ENCODE measurements around the gene RNF208. TPM values are rescaled to one million over a fixed set of nuclear protein-coding genes. Genes with fewer than 3 reads are reported as not detected.
A peak's percentile ranks its signal among the peaks of the same experiment; 100 is the strongest.

The RNF208 gene
- total and polyA plus RNA-seq, 4 donors = 0.28 to 7.1 (median 2.6) TPM

DNA sequence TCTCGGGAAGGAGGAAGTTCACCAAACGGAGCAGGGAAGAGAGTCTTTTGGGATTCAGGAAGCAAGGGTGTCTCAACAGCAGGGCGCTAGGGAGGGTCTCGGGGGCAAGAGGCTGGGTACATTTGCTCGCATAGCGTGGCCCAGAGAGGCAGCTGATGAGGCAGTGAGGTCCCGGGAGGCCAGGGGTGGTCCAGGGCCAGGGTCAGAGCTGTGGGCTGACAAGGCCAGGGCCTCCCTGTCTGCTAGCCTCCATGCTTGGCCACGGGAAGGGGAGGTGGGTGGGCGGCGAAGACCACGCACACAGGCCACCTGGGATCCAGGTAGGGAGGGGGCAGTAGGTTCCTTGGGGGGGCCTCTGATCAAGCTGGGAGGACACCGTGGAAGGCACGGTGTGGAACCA is 10.5 kb downstream of the RNF208 start:
- Histone ChIP-seq H3K27ac (ENCODE audit: low read depth in 1 of 2, low read length in 2 of 2) (no peak overlapping the region), H3K4me3 (ENCODE audit: low read depth in 1 of 3, low read length in 3 of 3) (no peak overlapping the region), H3K4me1 (ENCODE audit: control insufficient read depth in 4 of 4, insufficient read depth in 4 of 4, low read length in 3 of 4) (peaks cover 0 to 9% (median 6%) of the 10 kb centered on the region in 4 donors), H3K36me3 (ENCODE audit: control insufficient read depth in 4 of 4, insufficient read depth in 3 of 4, low read depth in 1 of 4, low read length in 3 of 4) (peaks cover 0 to 11% (median under 1%) of the 10 kb centered on the region in 4 donors), H3K9me3 (ENCODE audit: control insufficient read depth in 4 of 4, low read length in 3 of 4) (no peaks in the 10 kb centered on the region), H3K9ac (ENCODE audit: low read depth in 1 of 2, low read length in 2 of 2) (no peak overlapping the region), H3K27me3 (ENCODE audit: control insufficient read depth in 4 of 4, insufficient read depth in 4 of 4, low read length in 3 of 4) (no peaks in the 10 kb centered on the region)
- no peak for DNase-seq (ENCODE audit: low spot score)
- WGBS = 88% methylated on average over 13 of the region's 13 CpGs
- TF ChIP-seq, protein P1, sequence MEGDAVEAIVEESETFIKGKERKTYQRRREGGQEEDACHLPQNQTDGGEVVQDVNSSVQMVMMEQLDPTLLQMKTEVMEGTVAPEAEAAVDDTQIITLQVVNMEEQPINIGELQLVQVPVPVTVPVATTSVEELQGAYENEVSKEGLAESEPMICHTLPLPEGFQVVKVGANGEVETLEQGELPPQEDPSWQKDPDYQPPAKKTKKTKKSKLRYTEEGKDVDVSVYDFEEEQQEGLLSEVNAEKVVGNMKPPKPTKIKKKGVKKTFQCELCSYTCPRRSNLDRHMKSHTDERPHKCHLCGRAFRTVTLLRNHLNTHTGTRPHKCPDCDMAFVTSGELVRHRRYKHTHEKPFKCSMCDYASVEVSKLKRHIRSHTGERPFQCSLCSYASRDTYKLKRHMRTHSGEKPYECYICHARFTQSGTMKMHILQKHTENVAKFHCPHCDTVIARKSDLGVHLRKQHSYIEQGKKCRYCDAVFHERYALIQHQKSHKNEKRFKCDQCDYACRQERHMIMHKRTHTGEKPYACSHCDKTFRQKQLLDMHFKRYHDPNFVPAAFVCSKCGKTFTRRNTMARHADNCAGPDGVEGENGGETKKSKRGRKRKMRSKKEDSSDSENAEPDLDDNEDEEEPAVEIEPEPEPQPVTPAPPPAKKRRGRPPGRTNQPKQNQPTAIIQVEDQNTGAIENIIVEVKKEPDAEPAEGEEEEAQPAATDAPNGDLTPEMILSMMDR (IDR thresholded peaks at IDR 0.05; ENCODE audit: low read depth, low read length, missing input control) = no peak
- no peak for TF ChIP-seq FOXA2 (IDR thresholded peaks at IDR 0.05)
- TF ChIP-seq GABPA (IDR thresholded peaks at IDR 0.05 in 1 of 2, conservative IDR thresholded peaks at IDR 0.05 in 1 of 2) = no peak
- TF ChIP-seq, protein P2, sequence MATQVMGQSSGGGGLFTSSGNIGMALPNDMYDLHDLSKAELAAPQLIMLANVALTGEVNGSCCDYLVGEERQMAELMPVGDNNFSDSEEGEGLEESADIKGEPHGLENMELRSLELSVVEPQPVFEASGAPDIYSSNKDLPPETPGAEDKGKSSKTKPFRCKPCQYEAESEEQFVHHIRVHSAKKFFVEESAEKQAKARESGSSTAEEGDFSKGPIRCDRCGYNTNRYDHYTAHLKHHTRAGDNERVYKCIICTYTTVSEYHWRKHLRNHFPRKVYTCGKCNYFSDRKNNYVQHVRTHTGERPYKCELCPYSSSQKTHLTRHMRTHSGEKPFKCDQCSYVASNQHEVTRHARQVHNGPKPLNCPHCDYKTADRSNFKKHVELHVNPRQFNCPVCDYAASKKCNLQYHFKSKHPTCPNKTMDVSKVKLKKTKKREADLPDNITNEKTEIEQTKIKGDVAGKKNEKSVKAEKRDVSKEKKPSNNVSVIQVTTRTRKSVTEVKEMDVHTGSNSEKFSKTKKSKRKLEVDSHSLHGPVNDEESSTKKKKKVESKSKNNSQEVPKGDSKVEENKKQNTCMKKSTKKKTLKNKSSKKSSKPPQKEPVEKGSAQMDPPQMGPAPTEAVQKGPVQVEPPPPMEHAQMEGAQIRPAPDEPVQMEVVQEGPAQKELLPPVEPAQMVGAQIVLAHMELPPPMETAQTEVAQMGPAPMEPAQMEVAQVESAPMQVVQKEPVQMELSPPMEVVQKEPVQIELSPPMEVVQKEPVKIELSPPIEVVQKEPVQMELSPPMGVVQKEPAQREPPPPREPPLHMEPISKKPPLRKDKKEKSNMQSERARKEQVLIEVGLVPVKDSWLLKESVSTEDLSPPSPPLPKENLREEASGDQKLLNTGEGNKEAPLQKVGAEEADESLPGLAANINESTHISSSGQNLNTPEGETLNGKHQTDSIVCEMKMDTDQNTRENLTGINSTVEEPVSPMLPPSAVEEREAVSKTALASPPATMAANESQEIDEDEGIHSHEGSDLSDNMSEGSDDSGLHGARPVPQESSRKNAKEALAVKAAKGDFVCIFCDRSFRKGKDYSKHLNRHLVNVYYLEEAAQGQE (IDR thresholded peaks at IDR 0.05) = no peak
- TF ChIP-seq NR2F2 (IDR thresholded peaks at IDR 0.05) = no peak
- TF ChIP-seq, protein P3, sequence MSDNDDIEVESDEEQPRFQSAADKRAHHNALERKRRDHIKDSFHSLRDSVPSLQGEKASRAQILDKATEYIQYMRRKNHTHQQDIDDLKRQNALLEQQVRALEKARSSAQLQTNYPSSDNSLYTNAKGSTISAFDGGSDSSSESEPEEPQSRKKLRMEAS (IDR thresholded peaks at IDR 0.05) = no peak
- TF ChIP-seq, protein P4, sequence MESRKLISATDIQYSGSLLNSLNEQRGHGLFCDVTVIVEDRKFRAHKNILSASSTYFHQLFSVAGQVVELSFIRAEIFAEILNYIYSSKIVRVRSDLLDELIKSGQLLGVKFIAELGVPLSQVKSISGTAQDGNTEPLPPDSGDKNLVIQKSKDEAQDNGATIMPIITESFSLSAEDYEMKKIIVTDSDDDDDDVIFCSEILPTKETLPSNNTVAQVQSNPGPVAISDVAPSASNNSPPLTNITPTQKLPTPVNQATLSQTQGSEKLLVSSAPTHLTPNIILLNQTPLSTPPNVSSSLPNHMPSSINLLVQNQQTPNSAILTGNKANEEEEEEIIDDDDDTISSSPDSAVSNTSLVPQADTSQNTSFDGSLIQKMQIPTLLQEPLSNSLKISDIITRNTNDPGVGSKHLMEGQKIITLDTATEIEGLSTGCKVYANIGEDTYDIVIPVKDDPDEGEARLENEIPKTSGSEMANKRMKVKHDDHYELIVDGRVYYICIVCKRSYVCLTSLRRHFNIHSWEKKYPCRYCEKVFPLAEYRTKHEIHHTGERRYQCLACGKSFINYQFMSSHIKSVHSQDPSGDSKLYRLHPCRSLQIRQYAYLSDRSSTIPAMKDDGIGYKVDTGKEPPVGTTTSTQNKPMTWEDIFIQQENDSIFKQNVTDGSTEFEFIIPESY (IDR thresholded peaks at IDR 0.05) = no peak
- no peak for TF ChIP-seq HNF4A (conservative IDR thresholded peaks at IDR 0.05)
- no peak for TF ChIP-seq SP1 (IDR thresholded peaks at IDR 0.05)
- TF ChIP-seq JUND (IDR thresholded peaks at IDR 0.05) = no peak
- TF ChIP-seq HNF4G (IDR thresholded peaks at IDR 0.05) = no peak
- no peak for TF ChIP-seq RAD21 (IDR thresholded peaks at IDR 0.05)
- TF ChIP-seq, protein P5, sequence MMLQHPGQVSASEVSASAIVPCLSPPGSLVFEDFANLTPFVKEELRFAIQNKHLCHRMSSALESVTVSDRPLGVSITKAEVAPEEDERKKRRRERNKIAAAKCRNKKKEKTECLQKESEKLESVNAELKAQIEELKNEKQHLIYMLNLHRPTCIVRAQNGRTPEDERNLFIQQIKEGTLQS (IDR thresholded peaks at IDR 0.05) = no peak
- no peak for TF ChIP-seq YY1 (IDR thresholded peaks at IDR 0.05)
- TF ChIP-seq FOXA1 (IDR thresholded peaks at IDR 0.05) = no peak

DNA sequence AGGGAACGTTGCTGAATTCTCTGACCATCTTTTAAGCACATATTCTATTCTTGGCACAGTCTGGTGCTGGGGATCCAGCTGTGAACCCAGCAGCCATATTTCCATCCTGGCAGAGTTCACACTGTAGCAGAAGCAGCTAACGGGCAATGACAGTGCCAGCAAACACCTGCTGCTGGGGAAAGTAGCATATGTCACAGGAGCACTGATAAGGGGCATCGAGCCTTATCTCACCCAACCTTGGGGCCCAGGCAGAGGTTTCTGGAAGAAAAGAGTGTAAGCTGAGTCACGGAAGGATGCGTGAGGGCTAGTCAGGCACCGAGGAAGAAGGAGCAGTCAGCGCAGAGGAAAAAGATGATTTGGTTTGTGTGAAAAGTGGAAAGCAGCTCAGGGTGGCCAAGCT is 15.4 kb downstream of the RNF208 start:
- DNase-seq (ENCODE audit: low spot score) = no peak
- H3K36me3 ChIP-seq (ENCODE audit: control insufficient read depth in 4 of 4, insufficient read depth in 3 of 4, low read depth in 1 of 4, low read length in 3 of 4) = peaks cover 0 to 5% (median 0%) of the 10 kb centered on the region in 4 donors
- peak overlapping the region in 1 of 3 donors; percentile 96 for H3K4me3 ChIP-seq (ENCODE audit: low read depth in 1 of 3, low read length in 3 of 3)
- no peaks in the 10 kb centered on the region for H3K9me3 ChIP-seq (ENCODE audit: control insufficient read depth in 4 of 4, low read length in 3 of 4)
- peaks cover 20 to 53% (median 48%) of the 10 kb centered on the region in 4 donors for H3K4me1 ChIP-seq (ENCODE audit: control insufficient read depth in 4 of 4, insufficient read depth in 4 of 4, low read length in 3 of 4)
- no peak for TF ChIP-seq GABPA (IDR thresholded peaks at IDR 0.05 in 1 of 2, conservative IDR thresholded peaks at IDR 0.05 in 1 of 2)
- TF ChIP-seq, protein P4 (IDR thresholded peaks at IDR 0.05) = no peak
- TF ChIP-seq, protein P3 (IDR thresholded peaks at IDR 0.05) = no peak
- no peak for TF ChIP-seq FOXA1 (IDR thresholded peaks at IDR 0.05)
- TF ChIP-seq JUND (IDR thresholded peaks at IDR 0.05) = no peak
- no peak for TF ChIP-seq YY1 (IDR thresholded peaks at IDR 0.05)
- TF ChIP-seq, protein P1 (IDR thresholded peaks at IDR 0.05; ENCODE audit: low read depth, low read length, missing input control) = no peak
- no peak for TF ChIP-seq FOXA2 (IDR thresholded peaks at IDR 0.05)
- H3K9ac ChIP-seq (ENCODE audit: low read depth in 1 of 2, low read length in 2 of 2) = no peak overlapping the region
- WGBS = 79% methylated on average over 7 of the region's 7 CpGs
- H3K27ac ChIP-seq (ENCODE audit: low read depth in 1 of 2, low read length in 2 of 2) = no peak overlapping the region
- H3K27me3 ChIP-seq (ENCODE audit: control insufficient read depth in 4 of 4, insufficient read depth in 4 of 4, low read length in 3 of 4) = no peaks in the 10 kb centered on the region
